NCI-H2227 (cell line): ENCODE data around the gene SPINT2.
"Not testable (repeated sequence)": the region's sequence is repeated elsewhere in the genome, so short reads cannot be mapped to it uniquely, and the experiment has no call there.

Experiments
- DNase-seq: peaks from one replicate; lab custom pipeline; 2025; ENCODE audit not compliant: unreplicated experiment; lab: John Stamatoyannopoulos, UW

The SPINT2 gene

DNA sequence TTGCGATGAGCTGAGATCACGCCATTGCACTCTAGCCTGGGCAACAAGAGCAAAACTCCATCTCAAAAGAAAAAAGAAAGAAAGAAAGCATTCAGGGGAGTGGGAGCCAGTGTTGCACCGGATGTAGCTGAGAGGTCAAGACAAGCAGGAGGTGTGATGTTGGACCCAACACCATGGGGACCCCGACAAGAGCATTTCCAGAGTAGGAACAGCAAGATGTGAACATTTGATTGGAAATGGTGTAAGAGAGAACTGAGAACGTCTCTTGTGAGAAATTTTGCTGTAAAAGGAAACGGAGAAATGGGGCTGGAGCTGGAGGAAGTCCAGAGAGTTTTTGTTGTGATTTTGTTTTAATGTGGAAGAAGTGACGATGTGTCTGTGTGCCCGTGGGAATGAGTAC, 24.6 kb upstream of the SPINT2 start:
- no peak for DNase-seq

GRCh38 chr19:38243279-38243673, 21.1 kb upstream of the SPINT2 start:
- no peak for DNase-seq

- no peak for DNase-seq
Observed at GRCh38 chr19:38245826-38246498, 18.4 kb upstream of the SPINT2 start.

DNA sequence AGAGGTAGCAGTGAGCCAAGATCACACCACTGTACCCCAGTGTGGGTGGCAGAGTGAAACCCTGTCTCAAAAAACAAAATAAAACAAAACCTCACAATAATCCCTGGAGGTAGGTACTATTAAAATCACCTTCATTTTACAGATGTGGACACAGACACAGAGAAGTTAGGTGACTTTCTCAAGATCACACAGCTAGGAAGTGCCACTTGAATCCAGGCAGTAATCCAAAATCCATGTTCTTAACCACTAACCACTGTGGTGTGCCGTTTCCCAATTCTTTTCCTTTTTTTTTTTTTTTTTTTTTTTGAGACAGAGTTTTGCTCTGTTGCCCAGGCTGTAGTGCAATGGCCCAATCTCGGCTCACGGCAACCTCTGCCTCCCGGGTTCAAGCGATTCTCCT, 17.2 kb upstream of the SPINT2 start:
- DNase-seq = no peak

GRCh38 chr19:38247734-38248268, 16.6 kb upstream of the SPINT2 start:
- DNase-seq = no peak

DNA sequence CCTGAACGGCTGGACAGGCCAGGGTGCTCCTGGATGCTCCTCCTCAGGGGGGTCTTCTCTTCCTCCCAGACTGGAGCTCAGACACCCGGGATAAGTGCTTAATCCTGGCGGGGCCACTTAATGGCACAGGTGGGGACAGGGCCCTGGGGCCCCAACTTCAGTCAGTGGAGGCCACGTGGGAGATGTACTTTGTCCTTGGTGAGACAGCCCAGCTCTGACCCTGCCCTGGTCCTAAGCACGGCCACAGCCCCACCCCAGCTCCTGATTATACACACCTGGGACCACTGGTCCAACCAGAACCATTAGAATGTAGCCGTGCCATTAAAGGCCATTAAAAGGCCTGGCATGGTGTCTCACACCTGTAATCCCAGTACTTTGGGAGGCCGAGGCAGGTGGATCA, 16.0 kb upstream of the SPINT2 start:
- DNase-seq = no peak

GRCh38 chr19:38250428-38250820, 13.9 kb upstream of the SPINT2 start:
- no peak for DNase-seq

DNA sequence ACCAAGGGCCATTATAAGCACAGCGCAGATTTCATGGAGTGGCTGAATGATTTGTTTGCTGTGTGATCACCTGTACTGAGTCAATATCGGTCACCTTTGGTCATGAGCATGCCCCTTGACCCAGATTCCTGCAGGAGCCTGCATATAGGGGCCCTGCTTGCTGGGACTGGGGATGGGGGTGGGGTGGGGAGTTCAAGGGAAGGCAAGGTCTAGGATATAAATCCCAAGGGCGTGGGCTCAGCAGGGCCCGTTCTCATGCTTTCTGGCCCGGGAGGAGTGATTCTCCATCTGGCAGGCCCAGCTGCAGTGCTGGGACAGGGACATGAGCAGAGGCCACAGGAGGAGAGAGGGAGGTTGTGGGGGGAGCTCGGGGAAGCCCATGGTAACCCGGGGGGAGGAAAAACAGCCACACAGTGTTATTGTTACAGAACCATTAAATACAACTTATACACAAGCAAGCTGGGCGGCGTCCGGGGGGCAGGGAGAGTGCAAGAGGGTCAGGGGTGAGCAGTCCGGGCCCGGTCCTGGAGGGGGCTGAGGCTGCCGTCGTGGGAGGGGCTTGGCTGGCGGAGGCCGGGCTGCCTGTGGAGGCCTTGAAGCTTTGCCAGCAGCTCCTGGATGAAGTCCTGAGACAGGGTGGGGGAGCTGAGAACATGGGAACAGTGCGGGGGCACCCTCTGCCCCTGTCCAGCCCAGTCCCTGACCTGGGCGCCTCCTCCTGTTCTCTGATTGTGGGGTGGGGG, 13.4 kb upstream of the SPINT2 start:
- DNase-seq = peak; percentile 81

DNA sequence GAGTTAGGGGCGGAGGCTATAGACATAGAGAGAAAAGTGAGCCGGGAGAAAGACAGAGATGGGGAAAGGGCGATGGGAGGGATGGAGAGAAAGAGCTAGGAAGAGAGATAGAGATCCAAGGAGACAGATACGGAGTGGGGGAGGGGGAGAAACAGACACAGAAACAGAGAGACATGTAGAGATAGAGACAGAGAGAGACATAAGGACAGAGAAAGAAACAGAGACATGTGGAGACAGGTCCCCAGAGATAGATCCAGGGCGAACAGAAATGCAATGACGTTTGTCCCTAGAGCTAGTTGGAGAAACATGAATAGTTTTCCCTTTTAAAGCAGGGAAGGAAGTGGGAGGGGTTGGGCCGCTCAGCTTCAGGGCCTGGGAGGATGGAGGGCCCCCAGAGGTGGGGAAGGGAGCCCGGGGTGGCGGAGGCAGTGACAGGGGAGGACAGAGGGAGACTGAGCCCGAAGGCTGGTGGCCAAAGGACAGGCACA, 12.8 kb upstream of the SPINT2 start:
- DNase-seq = no peak

DNA sequence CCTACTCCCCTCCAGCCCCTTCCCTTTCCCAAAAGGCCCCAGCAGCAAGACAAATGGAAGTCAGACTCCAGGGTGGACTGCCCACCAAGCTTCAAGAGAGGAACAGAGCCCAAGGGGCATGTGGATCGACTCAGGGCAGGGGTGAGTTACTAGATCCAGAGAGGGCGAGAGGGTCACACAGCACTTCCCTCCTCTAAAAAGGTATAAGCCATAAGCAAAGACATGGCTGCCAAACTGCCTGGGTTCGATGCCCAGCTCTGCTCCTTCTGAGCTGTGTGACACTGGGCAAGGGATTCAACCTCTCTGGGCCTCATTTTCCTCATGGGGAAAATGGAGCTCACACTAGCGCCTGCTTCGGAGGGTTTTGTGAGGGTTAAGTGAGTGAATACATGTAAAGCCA, 12.0 kb upstream of the SPINT2 start:
- no peak for DNase-seq

- no peak for DNase-seq
Observed at GRCh38 chr19:38252941-38253691, 11.3 kb upstream of the SPINT2 start.

DNA sequence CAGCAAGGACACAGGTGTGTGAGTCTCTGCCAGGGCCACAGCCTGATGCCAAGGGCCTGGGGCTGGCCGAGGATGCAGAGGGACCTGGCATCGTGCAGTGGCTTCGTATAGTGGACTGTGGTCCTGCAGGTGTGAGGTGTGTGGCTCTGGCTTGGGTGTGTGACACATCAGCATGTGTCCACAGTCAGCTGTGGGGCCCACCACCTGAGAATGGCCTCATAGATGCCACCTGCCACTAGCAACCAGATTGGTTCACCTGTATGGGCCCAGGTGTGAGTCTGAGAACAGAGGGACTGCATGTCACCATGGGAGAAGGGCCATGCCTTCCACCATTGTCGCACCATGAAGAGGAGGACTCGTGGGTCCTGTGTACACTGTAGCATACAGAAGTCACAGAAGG, 10.6 kb upstream of the SPINT2 start:
- no peak for DNase-seq

DNA sequence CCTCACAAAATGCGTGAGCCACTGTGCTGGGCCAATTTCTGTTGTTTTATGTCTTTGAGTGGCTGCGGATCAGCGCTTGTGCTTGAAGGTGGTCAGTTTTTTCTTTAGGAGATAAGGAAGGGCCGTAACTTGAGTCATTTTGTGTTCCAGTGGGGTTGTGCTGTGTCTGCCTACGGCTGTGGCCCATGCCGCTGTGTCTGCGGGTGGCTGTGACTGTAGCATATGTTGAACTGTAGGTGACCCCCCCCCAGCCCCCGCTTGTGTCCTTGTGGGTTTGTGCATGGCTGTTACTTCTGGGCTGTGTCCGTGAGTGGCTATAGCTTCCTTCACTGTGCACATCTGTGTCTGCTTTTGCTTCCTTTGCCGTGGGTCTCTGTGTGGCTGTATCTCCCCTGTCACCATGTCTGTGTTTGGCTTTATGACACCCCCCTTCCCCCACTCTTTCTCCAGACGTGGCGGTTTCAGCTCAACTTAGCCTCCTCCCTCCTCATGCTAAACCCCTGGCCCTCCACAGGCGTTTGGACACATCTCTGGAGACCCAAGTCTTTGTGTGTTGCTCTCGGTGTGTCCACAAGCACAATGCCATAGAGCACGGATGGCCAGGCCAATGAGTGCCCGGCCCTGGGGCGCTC, 8.9 kb upstream of the SPINT2 start:
- peak; percentile 86 for DNase-seq

DNA sequence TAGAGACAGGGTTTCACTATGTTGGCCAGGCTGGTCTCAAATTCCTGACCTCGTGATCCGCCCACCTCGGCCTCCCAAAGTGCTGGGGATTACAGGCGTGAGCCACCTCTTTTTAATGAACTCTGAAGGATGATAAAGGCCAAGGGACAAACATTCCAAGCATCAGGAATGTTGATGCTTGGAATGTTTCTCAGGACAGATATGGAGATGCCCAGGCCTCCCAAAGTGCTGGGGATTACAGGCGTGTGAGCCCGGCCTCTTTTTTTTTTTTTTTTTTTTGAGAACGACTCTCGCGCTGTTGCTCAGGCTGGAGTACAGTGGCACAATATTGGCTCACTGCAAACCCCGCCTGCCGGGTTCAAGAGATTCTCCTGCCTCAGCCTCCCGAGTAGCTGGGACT, 2.4 kb upstream of the SPINT2 start:
- not testable (repeated sequence) for DNase-seq

DNA sequence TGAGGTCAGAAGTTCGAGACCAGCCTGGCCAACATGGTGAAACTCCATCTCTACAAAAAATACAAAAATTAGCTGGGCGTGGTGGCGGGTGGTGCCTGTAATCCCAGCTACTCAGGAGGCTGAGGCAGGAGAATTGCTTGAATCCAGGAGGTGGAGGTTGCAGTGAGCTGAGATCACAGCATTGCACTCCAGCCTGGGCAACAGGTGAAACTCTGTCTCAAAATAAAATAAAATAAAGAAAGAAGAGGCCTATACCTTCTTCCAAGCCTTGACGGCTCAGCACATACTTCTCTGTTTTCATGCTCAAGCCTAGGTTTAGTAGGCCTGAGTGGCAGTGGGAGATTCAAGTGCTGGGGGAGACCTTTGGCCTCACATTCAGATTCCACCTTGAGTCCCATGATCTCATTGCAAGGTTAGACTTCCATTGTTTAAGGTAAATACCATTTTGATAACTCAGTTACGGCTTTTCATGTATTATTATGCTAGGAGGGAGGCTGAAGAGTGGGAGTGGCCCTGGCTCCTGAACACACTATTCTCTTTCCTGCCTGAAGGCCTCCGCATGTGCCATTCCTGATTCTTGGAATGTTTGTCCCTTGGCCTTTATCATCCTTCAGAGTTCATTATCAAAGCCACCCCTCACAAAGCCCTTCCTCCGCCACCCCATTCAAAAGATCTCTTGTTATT, 1.6 kb upstream of the SPINT2 start:
- DNase-seq = no peak

GRCh38 chr19:38263689-38264485, 486 bp upstream of the SPINT2 start:
- DNase-seq = peak; percentile 99

DNA sequence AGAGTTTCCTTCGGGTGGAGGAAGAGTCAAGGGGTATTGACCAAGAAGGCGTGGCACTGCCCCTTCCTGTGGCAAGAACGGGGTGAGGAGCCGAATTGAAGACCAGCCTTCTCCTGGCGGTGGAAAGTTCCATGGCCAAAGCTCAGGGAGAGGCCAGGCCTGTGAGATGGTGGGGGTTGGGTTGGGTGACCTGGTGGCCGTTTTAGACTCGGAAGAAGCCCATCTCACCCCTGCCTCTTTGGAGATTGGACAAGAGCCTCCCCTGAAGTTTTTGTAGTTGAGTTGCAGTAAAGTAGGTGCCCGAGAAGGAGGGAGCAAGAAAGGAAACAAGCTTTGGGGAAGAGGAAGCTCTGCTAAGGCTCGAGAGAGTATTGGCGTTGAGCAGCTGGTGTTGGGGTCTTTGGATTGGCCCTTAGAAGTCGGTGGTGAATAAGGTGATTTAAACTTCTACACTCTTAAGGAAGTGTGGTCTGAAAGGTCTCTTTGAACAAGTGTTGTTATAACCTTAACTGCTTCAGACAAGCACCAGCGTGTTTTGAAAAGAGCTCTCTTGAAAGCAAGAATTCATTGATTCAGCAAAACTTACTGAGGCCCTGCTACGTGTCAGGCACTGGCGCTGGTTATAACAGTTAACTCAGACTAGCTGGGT, 964 bp downstream of the SPINT2 start:
- DNase-seq = peak; percentile 72

DNA sequence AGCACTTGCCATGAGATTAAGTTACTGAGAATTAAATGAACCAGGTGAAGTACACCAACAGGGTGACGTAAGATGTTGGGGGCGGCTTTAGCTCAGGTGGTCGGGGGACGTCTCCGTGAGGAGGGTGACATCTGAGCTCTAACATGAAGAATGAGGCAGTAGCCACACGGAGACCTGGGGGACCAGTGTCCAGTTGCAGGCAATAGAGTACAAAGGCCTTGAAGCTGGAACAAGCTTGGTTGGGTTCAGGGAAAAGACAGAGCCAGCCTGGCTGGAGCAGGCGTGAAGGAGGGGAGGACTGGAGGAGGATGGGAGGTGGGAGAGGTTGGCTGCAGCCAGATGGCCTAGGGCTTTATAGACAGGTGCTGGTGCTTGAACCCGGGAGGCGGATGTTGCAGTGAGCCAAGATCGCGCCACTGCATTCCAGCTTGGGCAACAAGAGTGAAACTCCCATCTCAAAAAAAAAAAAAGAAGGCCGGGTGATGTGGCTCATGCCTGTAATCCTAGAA, 1.6 kb downstream of the SPINT2 start:
- no peak for DNase-seq

DNA sequence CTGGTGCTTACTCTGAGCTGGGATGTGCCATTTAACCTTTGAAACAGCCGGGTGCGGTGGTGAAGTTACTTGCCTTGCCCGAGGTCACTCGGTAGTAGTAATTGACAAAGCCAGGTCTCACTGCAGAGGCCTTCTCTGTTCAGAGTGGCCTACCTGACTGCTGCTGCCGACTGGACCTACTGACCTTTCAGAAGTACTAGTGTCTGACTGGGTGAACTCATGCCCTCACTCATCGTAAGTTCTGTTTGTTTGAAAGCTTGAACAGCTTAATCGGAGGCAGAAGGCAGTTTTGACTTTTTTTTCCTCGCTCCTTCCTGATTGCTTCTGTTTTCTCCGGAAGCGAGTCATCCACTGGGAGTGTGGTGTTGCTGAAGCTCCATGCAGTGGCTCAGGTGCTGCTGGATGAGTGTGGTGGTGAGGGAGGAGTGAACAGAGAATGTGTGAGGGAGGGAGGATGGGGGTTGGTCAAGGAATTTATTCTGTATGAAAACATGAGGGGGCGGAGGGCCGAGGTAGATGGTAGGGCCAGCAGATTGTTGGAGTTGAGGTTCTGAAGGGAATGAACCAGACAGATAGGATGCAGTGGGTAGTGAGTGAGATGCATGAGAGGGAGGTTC, 2.7 kb downstream of the SPINT2 start:
- peak; percentile 86 for DNase-seq
